GM18520 (cell line): ENCODE results near the gene RNF13.
"Not testable (repeated sequence)": the region's sequence is repeated elsewhere in the genome, so short reads cannot be mapped to it uniquely, and the experiment has no call there.

Experiments
- ATAC-seq: cut with Tn5 transposase; IDR thresholded peaks from one replicate; pipeline ENCODE4 v1.9.1; 2021; ENCODE audit not compliant: unreplicated experiment

Gene RNF13

DNA sequence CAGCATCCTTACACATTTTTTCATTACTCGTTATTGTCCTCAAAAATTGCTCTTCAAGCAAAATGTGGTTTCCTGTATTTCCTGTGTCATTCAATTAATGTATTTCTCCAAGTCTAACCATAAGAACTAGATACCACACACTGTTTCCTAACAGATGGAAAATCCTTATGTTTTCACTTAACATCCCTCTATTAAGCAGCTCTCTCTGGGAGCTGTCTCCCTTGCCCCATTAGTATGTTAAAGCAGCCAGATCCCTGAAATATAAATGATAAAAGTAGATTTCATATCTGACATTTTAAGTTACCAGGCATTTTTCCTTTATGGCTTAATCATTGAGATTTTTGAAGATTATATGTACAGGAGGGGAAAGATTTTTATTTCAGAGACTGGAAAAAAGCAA is 141.8 kb downstream of the RNF13 start:
- ATAC-seq, result no peak

DNA sequence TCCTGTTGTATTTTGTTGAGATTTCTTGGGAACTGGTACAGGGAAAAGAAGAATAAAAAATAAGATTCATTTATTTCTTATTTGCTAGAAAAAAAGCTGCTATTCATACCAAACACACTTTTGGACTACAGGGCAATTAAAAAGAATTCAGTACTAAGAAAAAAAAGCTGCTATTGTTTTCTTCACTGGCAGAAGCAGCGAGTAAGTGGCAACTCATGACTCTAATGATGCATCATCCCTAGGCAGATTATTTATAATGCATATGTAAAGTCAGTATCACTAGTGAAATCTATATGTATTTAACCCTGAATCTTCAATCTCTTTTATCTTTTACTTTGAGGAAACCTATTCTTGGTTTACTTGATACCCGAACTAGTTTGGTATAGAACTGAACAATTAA is 142.4 kb downstream of the RNF13 start:
- no peak for ATAC-seq

DNA sequence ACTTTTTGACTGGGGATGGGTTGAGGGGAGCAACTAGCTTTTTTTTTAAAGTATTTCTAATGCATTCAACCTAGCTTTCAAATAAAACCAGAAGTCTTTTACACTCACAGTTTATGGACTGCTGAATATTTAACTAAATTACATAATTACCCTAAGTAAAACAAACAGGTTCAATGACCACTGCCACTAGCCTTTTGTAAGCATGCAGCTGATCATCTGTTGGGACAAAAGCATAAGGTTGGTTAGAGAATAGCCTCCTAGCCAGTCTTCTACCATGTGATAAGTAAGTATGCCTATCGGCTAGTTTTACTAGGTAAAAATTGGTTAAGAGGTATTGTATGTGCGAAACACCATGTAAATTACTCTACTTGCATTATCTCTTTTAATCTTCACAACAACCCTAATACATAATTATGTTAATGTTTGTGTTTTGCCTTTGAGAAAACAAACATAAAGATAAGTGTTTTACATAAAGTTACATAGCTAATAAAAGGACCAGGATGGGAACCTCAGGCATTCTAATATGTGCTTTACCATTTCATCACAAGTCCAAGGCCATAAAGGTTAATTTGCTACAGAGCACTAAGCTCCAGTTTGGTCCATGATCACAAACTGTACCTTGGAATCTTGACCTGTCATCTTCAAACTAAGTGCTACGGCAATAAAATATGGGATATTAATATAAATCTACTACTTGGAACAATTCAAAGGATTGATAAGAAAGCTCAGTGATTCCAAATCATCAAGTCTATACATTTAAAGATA is 144.5 kb downstream of the RNF13 start:
- no peak for ATAC-seq

DNA sequence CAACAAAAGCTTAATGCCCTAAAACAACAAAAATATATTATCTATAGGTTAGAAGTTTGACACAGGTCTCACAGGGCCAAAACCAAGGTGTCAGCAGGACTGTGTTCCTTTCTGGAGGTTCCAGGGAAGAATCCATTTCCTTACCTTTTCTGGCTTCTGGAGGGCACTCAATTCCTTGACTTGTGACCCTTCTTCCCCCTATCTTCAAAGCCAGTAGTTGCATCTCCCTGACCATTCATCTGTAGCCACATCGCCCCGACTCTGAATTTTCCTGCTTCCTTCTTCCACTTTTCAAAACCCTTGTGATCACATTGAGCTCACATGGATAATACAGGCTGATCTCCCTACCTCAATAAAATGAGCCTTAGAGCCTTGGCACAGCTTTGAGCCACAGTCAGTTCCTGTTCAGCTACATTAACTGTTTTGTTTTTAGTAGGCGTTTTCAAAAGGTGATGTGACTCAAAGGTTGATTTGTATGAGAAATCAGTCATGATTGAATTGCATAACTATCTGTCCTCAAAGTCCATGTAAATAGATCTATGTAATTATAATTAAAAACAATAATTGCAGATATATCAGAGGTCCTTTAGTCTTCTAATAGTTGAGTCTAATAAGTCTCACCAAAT is 145.3 kb downstream of the RNF13 start:
- ATAC-seq, result no peak

DNA sequence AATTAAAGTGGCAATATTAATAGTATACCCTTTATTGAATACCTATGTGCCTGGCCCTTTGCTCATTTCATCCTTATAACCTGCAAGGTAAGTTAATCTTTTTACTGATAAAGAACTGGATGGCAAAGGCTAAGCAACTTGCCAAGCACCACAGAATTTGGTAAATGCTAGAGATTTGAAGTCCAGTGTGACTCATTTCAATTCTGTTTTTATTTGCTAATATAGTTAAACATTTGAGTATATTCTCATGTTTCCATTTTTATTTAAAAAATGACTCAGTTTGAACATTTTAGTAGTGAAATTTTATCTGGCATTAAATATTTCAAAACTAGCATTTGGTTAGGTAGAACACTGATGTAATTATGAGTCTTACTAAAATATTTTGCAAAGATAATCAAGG is 146.4 kb downstream of the RNF13 start:
- no peak for ATAC-seq

DNA sequence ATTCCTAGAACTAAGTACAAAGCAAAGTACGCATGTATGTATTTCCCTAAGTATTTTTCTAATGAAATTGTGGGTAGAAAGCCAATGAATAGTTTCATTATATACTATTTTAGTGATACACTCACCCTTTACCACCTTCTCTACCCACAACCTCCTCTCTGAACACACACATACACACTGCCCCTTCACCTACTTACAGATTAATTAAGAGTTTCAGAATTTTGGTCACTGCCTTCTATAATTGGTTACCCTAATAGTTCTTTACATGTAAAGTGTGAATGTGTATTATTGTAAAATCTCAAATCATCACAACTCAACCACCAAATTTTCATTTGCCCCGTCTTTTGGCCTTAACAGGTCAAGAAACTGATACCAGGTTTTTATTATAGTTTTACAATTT is 150.5 kb downstream of the RNF13 start:
- ATAC-seq, result no peak

DNA sequence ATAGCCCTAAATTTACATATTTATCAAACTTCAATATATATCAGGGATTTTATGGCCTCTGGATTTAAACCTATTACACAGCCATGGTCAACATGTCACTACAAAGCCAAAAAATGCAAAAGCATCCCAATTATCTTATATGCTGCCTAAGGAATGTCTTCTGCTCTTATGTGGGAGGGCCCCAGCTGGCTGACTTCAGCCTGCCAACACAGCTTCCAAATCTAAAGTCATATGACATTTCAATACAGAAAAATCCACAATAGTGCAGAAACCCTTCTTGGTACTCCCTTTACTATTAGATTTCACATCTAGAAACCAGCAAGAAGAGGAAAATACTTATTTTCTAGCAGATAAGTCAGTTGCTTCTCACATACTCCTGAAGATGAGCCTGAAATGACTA is 151.3 kb downstream of the RNF13 start:
- ATAC-seq, result no peak

DNA sequence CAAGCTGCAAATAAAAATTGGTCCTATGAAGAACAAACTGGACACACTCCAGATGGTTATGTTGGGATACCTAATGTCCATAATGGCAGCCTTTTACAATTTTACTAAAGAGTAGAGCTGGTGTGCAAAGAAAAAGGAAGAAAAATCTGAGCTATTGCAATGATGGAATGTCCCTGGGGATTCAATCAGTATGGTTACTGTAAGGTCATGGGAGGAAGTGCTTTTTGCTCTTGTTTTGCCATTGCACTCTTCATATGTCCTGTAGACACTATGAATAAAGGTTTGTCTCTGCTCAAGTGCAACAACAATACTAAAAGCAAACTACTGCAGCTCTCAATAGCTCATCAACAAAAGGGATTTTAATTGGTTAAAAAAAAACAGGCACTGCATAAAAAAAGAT is 152.3 kb downstream of the RNF13 start:
- ATAC-seq, result no peak

DNA sequence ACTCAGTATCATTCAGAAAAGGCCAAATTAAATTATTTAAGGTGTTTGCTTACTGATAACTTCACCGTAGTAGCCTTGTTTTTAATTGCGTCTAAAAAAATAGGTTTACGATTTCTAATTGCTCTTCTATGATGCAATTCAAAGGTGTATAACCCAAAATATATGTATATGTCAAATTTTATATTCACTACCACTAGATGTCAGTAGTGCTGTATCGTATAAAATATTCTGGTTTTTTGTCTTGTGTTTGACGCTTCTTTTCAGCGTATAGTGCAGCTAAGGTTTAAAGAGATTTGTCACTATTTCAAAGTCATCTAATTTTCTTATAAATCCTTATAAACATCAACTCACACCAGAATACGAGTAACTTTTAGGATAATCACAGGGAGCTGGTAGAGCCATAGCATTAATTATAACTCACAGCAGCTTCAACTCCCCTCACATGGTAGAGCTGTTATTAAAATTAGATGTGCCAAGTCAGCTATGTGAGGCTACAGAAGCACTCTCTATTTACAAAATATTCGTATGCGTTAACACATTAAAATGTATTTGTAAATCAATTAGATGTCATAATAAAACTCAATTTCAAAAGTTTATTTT is 154.2 kb downstream of the RNF13 start:
- ATAC-seq, result no peak

DNA sequence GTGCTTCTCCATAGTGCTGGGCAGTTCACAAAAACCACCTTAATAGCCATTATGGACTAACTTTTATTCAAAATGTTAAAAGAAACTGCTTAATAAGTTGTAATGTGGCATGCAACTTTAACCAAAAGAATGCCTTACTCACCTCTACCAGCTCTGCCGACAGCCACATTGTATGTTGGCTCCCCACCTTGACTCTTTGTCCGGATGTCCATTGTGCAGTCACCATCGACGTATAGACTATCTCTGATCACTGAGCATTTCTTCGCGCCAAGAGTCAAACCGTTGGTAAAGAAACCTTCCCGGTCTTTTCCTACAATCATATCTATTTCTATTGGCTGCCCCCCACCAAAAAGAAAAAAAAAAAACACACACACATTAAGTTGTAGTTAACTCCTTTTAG is 155.2 kb downstream of the RNF13 start:
- no peak for ATAC-seq

DNA sequence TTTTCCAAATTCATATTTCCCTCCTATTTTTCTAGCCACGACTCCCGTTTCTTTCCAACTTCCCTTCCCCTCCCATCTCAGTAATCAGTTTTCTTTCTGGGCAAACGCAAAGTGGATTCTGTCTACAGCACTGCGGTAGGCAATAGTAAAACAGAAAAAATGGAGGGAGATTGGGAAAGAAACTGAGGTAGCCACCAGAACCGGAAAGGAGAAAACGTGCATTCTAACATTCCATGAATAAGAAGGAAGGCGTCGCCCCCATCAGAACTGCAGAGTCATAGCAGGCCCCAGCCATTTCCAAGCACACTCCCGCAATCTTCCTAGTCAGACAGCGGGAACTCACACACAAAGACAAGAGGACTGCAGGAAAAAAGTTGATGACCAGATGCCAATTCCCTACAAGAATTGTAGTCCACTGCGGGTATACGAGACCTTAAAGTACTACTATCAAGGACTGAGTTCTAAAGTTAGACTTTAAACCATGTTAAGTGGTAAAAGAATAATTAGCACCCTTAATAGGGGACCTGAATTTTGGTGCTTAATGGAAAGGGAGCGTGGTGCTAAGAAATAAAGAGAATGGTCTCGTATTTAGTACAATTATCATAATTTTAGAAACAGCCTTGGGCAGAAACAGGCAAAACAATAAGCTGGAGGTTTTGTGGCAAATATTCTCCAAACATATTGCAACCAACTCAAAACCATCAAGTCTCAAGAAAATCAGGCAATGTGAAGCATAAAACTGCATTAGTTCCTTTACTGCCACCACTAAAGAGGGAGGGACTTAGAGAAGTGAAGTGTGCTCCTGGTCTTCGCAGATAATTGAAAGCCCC is 156.3 kb downstream of the RNF13 start:
- no peak for ATAC-seq

DNA sequence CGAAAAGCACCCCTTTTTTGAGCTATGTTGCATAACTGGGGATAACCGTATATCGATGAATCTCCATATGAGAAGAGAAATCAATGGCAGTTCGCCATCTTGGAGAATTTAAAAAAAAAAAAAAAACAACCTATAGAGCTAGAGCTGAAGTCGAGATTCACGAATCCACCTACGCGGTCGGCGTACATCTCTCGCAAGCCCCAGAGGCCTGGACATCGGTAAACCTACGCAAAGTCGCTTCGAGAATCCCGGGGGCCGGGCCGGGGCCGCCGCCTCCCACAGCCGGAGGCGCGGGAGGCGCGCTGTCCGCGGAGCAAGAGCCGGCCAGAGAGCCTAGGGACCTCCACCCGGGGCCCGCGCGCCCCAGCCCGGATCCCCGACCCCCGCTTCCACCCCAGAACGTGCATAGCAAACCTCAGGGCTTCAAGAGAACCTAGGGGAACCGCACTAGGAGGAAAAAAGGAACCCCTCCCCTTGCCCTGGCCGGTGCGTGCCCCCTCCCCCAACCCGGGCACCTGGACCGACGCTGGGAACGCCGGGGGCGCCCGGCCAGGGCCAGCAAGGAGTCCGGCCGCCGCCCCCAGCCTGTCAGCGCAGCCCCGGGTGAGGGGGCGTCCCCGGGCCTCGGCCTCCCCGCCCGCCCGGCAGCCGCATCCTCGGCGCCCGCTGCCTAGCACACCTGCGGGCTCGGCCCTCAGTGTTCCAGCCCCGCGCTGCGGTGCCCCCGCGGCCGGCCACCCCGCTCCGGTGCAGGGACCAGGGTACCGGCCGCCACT is 157.1 kb downstream of the RNF13 start:
- ATAC-seq, result no peak

DNA sequence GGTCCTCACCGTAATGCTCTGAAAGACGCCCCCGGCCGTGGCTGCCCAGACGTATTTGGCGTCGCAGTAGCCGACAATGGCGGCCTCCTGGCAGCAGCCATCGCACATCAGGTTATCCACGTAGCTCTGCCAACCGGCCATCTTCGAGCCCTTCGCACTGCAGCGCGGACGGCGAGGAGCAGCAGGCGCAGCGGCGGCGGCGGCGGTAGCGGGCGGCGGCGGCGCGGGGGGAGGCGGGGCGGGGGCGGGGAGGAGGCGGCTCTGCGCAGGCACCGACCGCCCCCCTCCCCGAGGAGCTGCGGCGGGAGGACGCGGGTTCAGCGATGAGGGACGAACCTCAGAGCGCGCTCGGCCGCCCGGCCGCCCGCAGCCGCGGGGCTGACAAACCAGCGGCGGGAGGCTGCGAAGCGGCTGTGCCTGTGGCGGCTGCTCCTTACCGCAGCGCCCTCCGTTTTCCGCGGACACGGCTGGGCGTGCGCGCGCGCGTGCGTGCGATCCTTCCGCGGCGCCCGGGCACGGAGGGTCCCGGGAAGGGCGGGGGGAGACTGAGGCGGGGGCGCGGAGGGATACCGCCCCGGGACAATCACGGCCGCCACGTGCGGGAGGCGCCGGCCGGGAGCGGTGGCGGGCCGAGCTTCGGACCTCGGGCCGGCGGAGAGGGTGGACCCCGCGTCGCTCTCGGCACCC is 157.8 kb downstream of the RNF13 start, which contains the start of gene PFN2:
Gene PFN2 (minus strand): TSS at position 180 of the 687 bp plus-strand sequence. CDS start 39 bp downstream, at position 141.
- no peak for ATAC-seq

DNA sequence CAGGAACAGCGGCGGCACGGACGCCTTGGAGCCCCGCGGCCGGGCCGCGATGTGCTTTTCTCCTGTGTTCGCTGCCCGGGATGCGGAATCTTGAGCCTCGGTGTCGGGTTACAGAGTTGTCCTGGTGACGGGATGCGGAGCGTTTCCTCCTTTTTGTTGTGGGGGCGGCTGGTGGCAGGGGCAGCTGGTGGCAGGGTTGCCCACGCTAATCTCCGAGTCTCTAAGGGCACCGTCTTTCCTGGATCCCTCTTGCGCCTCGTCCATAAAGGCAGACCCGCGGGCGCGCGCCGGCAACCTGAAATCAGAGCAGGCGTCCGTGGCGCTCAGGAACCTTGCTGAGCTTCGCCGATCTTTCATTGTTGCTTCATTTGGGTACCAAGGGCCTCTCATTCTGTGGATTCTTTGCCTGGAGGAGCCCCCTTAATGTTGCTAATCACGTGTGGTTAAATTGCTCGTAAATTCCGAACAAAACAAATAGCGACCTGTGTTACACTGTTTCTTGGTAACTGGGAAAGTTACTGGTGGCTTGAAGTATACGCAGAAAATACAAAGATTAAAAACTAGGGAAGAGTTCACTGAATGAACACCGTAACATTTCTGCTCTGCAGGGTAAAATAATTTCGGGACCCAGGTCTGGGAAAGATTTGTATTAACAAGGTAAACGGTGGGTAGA is 158.5 kb downstream of the RNF13 start:
- ATAC-seq, result no peak

DNA sequence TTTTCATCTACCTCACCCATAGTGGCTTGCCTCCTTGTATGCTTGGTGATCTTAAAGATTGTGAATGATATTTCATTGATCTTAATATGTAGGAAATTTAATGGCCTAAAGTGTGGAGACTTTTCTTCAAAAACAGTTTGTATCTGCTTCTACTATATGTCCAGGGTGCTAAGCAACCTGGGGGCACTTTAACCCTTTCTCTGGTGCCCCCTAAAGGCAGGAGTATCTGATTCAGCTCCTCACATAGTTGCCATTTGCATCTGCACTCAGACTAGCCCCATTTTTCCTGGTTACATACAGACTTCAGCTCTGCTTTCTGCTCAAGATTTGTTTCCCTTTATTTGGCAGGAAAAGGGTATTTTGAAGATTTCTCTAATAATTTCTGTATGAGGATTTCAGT is 162.9 kb downstream of the RNF13 start:
- no peak for ATAC-seq

DNA sequence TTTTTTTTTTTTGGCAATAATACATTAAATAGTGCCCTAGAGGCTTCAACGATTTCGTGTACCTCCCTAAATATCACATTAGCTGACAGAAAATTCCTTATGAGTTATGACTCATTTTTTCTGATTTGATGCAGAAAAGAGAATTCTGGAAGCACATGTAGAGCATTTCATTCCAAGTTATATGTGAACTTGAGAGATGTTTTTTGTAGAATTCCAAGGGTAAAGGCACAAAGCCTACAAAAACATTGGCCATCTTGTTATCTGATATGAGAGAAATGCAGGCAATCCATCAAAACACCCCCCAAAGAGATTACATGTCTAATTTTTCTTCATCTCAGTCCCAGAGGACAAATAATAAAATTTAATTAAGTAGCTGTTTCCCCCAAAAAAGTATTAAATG is 164.4 kb downstream of the RNF13 start:
- no peak for ATAC-seq

DNA sequence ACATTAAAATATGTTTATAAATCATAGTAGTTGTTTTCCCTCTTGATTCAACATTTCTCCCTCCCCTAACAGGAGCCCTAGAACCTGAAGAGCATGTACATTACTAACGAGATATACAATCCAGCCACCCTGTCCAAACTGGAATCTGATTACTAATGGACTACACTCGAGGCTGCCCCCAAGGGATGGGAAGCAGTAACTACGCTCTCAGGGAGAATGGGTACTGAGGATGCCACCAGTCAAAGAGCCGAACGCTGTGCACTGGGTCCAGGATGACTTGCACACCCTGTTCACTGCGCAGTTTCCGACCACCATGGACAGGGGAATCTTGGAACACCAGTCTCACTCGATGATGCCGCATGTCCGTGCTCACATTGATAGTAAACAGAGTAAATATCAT is 169.0 kb downstream of the RNF13 start:
- ATAC-seq, result not testable (repeated sequence)

DNA sequence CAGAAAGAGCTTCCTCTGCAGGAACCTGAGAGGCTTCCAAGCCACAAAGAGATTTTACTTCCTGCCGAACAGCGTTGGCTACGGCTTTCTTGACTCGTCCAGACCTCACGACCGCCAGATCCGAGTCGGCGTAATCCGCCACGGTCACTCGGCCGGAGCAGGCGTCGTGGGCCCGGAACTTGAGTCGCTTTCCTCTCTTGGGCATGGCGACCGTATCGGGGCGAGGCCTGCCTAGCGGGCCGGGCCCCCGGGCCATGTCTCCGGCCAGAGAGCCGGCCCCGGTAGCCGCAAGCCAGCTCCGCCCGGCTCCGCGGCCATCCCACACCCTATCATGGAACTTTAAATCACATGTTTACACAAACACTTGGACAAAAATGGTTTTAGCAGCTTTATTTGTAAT is 170.0 kb downstream of the RNF13 start:
- not testable (repeated sequence) for ATAC-seq

DNA sequence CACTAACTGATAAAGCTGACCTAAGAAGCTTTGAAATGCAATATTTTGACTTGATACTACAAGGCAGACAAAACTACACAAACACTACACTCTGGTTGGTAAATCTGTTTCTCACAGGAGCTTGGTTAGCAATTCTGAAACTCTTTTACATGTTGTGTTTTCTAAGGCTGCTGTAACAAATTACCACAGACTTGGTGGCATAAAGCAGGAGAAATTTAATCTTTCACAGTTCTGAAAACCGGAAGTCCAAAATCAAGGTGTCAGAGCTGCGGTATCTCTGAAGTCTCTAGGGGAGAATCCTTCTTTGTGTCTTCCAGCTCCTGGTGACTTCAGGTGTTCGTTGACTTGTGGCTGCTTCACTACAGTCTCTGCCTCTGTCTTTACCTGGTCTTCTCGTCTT is 170.6 kb downstream of the RNF13 start:
- ATAC-seq, result no peak

DNA sequence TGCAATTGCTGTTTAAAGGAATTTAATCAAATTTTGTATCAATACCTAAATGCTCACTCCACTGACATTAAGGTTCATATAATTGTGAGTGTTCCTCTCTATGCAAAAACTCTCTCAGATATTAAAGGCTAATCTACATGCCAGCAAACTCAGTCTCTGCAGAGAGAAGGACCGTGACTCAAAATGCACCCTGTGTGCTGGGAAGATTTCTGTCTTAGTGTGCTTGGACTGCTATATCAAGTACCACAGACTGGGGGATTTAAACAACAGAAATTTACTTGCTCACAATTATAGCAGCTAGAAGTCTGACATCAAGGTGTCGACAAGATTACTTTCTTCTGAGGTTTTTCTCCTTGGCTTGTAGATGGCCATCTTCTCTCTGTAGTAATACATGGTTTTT is 176.3 kb downstream of the RNF13 start:
- no peak for ATAC-seq
